GM19397 (cell line): ENCODE results near the gene SLC25A33.
A peak's percentile ranks its signal among the peaks of the same experiment; 100 is the strongest.
"Not testable (repeated sequence)": the region's sequence is repeated elsewhere in the genome, so short reads cannot be mapped to it uniquely, and the experiment has no call there.

ENCODE experiments used
- ATAC-seq: cut with Tn5 transposase; IDR thresholded peaks from one replicate; pipeline ENCODE4 v1.9.1; 2021; ENCODE audit warnings: mild to moderate bottlenecking, moderate library complexity; ENCODE audit not compliant: unreplicated experiment

The SLC25A33 gene

DNA sequence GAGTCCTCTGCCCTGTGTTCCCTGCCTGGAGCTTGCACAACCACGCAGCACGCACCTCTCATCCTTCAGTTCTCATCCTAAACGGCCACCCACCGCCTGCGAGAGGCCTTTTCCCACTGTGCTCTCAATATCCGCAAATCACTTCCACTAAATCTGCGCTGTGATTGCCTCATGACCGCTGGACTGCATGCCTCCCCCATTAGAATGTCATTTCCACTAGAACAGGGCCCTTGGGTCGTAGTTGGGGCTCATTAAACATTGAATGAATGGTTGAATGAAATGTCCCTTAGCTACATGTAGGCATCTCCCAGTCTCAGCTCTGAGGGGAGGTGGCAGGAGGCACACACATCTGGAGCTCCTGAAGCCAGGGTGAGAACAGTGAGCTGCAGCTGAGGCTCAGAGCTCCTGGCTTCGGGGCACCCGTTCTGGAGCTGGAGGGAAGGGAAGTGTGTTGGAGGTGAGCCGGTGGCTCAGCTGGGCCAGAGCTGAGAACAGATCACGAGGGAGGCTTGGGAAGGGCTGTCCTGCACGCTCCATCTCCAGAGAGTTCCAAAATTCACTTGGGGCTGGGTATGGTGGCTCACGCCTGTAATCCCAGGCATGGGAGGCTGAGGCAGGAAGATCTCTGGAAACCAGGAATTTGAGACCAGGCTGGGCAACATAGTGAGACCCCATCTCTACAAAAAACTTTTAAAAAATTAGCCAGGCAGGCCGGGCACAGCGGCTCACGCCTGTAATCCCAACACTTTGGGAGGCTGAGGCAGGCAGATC lies 79.8 kb downstream of the SLC25A33 start:
- no peak for ATAC-seq

DNA sequence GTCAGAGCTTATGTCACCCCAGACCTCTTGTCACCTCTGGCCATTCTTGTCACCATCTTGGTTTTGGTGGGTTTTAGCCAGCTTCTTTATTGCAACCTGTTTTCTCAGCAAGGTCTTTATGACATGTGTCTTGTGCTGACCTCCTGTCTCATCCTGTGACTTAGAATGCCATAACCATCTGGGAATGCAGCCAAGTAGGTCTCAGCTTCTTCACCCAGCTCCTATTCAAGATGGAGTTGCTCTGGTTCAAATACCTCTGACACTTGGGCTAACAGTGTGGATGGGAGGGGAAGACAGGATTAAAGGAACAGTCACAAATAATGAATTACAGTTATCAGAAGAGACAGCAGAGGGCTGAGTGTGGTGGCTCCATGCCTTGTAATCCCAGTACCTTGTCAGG lies 81.8 kb downstream of the SLC25A33 start:
- no peak for ATAC-seq

DNA sequence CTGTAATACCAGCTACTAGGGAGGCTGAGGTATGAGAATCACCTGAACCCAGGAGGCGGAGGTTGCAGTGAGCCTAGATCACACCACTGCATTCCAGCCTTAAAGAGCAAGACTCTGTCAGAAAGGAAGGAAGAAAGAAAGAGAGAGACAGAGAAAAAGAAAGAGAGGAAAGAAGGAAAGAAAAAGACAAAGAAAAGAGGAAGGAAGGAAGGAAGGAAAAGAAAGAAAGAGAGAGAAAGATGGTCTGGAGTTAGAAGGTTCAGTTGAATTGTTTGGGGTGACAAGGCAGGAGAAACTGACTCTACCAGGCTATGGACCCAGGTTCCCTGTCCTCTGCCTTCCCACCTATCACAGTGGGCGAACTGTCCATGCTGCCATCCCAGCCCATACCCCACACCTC lies 84.8 kb downstream of the SLC25A33 start:
- no peak for ATAC-seq

DNA sequence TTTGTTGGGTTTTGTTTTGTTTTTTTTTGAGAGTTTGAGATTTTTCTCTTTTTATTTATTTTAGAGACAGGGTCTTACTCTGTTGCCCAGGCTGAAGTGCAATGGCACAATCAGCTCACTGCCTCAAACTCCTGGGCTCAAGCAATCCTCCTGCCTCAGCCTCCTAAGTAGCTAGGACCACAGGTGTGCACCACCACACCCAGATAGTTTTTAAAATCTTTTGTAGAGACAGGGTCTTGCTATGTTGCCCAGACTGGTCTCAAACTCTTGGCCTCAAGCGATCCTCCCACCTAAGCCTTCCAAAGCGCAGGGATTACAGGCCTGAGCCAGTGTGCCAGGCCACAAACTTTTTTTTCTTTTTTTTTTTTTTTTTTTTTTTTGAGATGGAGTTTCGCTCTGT lies 85.8 kb downstream of the SLC25A33 start:
- ATAC-seq = not testable (repeated sequence)

DNA sequence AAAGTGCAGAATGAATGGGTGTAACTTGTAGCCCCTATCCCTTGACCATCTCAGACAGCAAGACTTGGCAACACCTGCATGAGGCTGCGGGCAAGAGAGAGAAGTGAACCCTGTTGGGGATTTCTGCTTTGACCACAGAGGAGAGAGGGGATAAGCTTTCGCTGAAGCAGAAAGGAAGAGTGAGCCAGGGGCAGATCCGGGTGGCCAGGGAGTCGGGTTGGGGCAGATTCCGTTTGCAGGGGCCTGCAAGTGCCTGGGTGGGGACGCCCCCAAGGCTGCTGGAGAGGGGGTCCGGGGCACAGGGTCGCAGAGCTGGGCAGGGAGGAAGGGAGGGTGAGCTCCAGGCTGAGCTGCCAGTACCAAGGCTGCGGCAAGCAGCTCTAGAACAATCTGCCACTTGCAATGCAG lies 86.9 kb downstream of the SLC25A33 start:
- ATAC-seq = peak; percentile 34

DNA sequence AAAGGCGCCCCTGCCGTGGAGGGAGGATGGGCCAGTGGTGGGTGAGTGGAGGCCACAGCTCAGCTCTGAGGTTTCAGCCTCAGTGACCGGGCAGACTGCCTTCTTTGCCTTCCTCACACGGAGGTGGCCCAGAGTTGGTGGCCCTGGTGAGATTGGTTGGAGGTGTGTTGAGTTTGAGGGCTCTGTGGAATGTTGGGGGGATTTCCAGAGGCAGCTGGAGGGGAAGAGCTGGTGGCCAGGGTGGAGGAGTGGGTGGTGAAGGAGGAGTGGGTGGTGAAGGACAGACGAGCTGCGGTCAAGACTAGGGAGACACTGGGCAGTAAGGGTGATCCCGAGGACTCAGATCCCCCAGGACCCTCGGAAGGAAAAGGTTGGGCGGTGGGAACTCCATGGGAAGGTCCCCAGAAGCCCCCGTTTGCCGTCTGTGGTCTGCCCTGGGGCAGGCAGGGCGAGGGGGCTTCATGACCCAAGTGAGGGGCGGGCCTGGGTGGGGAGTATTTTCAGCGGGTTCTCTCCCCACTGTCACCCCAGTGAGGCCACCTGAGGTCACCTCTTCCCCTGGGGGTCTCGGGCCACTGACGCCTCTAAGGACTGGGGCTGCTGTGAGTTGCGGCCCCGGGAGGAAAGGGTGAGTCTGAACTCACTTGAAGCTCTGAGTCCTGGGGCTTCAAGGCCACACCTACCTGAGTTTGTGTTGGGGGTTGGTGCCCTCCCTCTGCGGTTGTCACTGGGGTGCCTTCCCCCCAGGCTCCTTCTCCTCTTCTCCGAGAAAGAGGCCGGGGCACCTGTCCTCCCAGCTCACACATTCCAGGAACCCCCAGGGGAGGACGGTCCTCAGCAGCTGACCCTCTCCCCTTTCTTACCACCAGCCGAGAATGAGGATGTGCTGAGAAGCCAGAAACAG lies 89.5 kb downstream of the SLC25A33 start:
- ATAC-seq = no peak

DNA sequence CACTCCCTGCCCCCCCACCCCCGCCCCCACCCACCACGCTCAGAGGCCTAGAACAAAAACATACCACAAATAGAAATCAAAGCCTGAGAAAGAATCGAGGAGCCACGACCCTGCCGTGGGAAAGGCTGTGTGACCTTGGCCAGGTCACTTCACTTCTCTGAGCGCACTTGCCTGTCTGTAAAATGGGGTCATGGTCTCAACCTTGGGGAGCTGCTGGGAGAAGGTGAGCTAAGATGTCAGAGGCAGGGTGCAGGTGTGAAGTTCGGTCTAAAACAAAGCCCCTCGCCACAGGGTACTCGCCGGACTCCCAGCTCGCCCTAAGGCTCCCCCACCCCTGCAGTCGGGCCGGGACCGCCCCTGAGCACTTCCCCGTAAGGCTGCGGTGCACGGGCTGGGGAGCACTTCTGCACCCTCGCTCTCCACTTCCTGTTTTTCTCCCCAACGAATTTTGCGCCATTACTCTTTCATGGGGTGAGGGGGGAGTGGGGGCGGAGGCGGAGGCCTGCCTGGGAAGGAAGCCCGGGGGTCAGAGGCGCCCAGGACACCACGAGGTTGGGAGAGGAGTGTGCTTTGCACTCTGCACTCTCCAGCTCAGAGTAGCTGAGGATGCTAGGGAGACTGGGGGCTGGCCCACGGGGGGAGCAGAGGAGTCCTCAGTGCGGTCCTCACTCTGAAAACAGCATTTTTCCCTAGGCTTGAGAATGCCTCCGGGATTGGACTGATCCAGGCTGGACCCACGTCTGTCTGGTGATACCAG lies 90.4 kb downstream of the SLC25A33 start:
- no peak for ATAC-seq

DNA sequence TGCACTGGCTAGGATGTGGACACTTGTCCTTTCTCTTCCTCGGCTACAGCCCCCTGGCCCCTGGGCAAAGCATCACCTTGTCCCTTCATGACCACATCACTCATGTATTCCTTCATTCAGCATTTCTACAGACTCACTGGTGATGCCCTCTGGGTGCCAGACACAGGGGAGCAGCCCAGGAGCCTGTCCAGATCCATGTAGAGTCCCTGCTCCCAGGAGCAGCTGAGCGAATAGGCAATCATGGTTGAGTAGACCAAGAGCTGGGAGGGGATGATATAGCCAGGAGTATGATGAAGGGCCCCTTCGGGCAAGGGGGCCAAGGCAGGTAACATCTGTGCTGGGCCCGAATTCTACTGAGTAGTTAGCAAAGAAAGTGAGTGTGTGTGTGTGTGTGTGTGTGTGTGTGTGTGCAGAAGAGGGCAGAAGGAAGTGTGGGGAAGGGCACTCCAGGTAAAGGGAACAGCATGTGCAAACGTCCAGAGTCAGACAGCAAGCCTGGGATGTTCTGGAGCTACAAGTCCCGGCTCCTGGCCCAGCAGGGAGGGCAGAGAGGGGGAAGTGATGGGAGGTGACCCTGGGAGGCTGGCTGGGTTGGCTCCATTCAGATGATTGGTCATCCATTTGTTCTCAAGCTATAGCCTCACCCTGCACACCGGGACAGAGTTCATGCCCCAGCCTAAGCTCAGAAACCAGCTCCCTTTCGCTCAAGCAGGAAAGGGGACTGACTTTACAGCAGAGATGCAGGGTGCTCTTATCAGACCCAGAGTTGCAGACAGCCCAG lies 91.3 kb downstream of the SLC25A33 start:
- no peak for ATAC-seq

DNA sequence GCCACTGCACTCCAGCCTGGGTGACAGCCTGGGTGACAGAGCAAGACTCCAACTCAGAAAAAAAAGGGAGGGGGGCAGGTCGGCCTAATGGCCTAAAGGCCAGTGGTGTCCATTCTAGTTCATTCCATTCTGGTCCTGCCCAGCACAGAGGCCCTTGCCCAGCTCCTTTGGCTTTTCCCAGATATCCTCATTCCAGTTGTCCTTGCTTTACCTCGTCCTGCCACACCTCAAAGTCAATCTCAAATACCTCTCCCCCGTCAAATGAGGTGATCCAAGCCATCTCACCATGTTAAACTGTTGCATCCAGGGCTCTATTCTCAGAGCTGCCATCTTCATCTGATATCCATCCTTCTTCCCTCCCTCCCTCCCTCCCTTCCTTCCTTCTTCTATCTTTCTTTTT lies 92.3 kb downstream of the SLC25A33 start:
- ATAC-seq = no peak

DNA sequence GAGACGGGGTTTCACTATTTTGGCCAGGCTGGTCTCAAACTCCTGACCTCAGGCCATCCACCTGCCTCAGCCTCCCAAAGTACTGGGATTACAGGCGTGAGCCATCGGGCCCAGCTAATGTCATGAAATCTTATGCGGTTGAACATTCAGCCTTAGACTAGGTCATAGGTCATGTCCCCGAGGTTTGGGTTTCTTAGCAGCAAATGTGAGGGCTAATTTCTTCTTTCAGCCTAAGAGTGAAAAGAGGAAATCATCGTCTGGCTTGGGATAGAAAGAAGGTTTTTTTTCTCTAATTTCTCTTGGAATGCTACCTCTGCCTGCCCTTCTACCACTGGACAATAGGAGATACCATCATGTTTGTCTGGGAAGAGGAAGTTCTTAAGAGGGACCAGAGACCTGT lies 94.2 kb downstream of the SLC25A33 start:
- no peak for ATAC-seq

DNA sequence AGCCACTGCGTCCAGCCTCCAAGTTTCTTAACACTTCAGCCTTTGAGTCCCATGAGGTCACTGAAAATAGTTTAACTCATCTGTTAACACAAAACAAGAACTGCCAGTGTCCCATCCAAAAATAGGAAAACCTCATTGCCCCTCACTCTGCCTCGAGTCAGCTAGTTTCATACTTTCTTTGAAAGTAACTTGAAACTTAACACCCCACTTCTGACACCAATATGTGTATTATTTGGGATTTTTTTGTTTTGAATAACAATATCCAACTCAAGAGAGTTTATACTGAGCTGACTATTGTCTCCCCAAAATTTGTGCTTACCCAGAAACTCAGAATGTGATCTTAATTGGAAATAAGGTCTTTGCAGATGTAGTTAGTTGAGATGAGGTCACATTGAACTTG lies 95.3 kb downstream of the SLC25A33 start:
- no peak for ATAC-seq
